Glutamatergic neuron (in vitro differentiated cells): ENCODE data around the gene GID8. TPM values are rescaled to one million over a fixed set of nuclear protein-coding genes. Genes with fewer than 3 reads are reported as not detected.
A peak's percentile ranks its signal among the peaks of the same experiment; 100 is the strongest.

Experiments used
- DNase-seq: peaks from one replicate; pipeline ENCODE4 v3.0.0; 2022
- H3K27ac Mint-ChIP-seq: one replicate; pipeline ENCODE4 v1.8.0; 2020; ENCODE audit warnings: mild to moderate bottlenecking, mixed read lengths, inconsistent platforms; ENCODE audit not compliant: unreplicated experiment
- H3K27me3 Mint-ChIP-seq: one replicate; pipeline ENCODE4 v1.8.0; 2020; ENCODE audit warnings: mild to moderate bottlenecking, moderate library complexity, mixed read lengths, inconsistent platforms; ENCODE audit not compliant: unreplicated experiment
- H3K36me3 Mint-ChIP-seq: one replicate; pipeline ENCODE4 v1.8.0; 2020; ENCODE audit warnings: mild to moderate bottlenecking, mixed read lengths, inconsistent platforms; ENCODE audit not compliant: unreplicated experiment
- H3K4me1 Mint-ChIP-seq: one replicate; pipeline ENCODE4 v1.8.0; 2020; ENCODE audit warnings: mild to moderate bottlenecking, low read depth, mixed read lengths, inconsistent platforms; ENCODE audit not compliant: unreplicated experiment
- H3K4me3 Mint-ChIP-seq: one replicate; pipeline ENCODE4 v1.8.0; 2020; ENCODE audit warnings: mild to moderate bottlenecking, mixed read lengths, inconsistent platforms; ENCODE audit not compliant: unreplicated experiment
- H3K9me3 Mint-ChIP-seq: one replicate; pipeline ENCODE4 v1.8.0; 2020; ENCODE audit warnings: mild to moderate bottlenecking, moderate library complexity, mixed read lengths, inconsistent platforms; ENCODE audit not compliant: unreplicated experiment
- total RNA-seq: library from RNA; stranded (reverse); fragmentation: NEBNext Ultra II Directional; extraction: Animal tissue kit (Norgen Biotek cat#: 25700); gene quantifications from one replicate; pipeline ENCODE4 v1.2.1, GENCODE V29; 2021; ENCODE audit not compliant: unreplicated experiment
- TF ChIP-seq, protein P1 (sequence below): fragments of 200-600 bp; sonication (generic); IDR thresholded peaks from one replicate; pipeline ENCODE4 v1.5.0; 2021; ENCODE audit not compliant: partially characterized antibody, unreplicated experiment

The GID8 gene
- total RNA-seq, 1 donor from 2014 or later = 57.8 TPM

DNA sequence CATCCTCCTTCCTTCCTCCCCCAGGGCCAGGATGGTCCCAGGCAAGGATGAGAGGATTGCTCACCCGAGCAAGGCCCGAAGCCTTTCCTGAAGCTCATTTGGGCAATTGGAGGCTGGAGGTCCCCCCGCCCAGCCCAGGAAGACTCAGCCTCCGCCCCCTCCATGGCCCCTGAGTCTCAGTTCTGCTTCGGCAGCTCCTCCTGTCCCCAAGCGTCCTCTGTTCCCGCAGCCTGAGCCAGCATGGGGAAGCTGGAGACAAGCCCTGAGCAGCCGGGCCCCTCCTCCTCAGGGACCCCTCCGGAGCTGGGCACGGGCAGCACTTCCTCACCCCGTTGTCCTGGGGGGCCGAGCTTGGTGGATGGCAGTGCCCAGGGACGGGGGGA, 40.6 kb downstream of the GID8 start:
- Mint-ChIP-seq H3K9me3 (peaks cover 9% of the 10 kb centered on the region), H3K4me1 (peaks cover 29% of the 10 kb centered on the region), H3K4me3 (no peak overlapping the region), H3K36me3 (no peaks in the 10 kb centered on the region), H3K27me3 (peaks cover 6% of the 10 kb centered on the region), H3K27ac (peak overlapping the region; percentile 68)
- no peak for DNase-seq
- TF ChIP-seq, protein P1, sequence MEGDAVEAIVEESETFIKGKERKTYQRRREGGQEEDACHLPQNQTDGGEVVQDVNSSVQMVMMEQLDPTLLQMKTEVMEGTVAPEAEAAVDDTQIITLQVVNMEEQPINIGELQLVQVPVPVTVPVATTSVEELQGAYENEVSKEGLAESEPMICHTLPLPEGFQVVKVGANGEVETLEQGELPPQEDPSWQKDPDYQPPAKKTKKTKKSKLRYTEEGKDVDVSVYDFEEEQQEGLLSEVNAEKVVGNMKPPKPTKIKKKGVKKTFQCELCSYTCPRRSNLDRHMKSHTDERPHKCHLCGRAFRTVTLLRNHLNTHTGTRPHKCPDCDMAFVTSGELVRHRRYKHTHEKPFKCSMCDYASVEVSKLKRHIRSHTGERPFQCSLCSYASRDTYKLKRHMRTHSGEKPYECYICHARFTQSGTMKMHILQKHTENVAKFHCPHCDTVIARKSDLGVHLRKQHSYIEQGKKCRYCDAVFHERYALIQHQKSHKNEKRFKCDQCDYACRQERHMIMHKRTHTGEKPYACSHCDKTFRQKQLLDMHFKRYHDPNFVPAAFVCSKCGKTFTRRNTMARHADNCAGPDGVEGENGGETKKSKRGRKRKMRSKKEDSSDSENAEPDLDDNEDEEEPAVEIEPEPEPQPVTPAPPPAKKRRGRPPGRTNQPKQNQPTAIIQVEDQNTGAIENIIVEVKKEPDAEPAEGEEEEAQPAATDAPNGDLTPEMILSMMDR = no peak

DNA sequence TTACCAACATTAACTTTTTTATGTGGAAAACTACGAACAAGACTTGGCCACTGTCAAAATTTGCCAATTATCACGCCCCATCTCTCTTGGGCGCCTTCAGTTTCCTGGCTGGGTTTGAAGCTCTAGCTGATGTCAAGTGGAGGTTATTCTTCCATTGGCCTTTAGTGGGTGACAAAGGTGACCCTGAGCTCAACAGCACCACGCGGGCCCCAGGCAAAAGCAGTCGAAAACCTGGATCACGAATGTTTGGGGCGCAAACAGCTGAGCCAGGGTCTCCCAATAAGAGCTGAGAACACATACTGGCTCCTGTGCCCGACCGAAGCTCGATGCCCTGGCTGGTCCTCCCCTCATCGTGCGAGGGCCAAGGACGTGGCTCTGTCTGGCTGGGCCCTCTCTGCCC, 41.4 kb downstream of the GID8 start:
- H3K4me3 Mint-ChIP-seq = peak overlapping the region; percentile 42
- no peak for DNase-seq
- H3K36me3 Mint-ChIP-seq = no peaks in the 10 kb centered on the region
- TF ChIP-seq, protein P1 = no peak
- H3K27me3 Mint-ChIP-seq = peaks cover 9% of the 10 kb centered on the region
- peaks cover 17% of the 10 kb centered on the region for H3K9me3 Mint-ChIP-seq
- peaks cover 37% of the 10 kb centered on the region for H3K4me1 Mint-ChIP-seq
- H3K27ac Mint-ChIP-seq = peak overlapping the region; percentile 82

DNA sequence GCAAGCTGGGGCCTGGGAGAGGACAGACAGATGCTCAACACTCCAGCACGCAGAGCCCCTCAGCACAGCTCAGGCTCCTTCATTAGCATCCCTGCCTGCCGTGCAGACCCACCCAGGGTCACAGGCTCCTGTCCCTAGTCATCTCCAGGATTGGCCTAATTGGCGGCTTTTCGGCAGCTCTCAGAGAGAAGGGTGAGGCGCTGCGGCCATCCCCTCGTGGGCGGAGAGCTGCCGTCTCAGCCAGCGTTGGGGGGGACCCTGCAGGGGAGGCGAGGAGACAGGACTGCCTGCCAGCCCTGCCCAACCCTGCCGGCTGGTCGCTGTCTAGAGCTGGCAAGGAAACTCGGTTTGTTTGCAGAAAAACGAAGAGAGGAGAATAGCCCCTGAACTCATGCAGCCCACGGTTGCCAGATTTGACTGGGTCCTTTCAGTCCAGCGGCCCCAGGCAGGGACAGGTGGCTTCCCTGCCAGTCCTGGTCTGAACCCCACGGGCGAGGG, 42.0 kb downstream of the GID8 start:
- Mint-ChIP-seq H3K9me3 (peaks cover 23% of the 10 kb centered on the region), H3K36me3 (no peaks in the 10 kb centered on the region), H3K27ac (peak overlapping the region; percentile 91), H3K4me3 (no peak overlapping the region), H3K27me3 (peaks cover 15% of the 10 kb centered on the region), H3K4me1 (peaks cover 40% of the 10 kb centered on the region)
- DNase-seq = peak; percentile 58
- TF ChIP-seq, protein P1 = no peak

DNA sequence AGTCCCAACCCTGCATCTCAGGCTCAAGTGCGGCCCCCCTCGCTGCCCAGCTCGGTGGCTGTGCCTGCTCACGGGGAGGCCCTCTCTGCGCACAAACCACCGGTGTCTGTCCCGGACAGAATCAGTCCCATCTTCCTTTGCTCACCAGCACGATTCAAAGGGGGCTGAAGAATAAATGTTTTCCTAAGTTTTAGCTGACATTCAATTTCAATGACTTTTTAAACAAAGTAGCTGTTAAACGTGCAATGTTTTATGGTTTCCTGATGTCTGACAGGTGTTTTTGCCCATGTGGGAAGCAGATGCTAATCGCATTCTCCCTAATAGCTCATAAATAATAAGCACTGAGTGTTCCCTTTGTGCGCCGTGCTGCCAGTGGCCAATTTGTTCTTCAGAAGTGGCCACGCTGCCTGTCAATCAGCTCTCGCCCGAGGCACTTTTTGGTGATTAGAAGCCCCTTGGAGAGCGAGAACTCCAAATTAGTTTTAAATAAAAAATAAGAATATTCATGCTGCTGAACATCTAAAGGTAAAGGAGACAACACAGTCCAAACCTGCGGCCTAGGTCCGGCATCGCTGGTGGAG, 42.5 kb downstream of the GID8 start:
- Mint-ChIP-seq H3K27me3 (peaks cover 15% of the 10 kb centered on the region), H3K36me3 (no peaks in the 10 kb centered on the region), H3K4me3 (peak overlapping the region; percentile 64), H3K9me3 (peaks cover 24% of the 10 kb centered on the region), H3K27ac (peak overlapping the region; percentile 91), H3K4me1 (peaks cover 43% of the 10 kb centered on the region)
- TF ChIP-seq, protein P1 = no peak
- DNase-seq = no peak

DNA sequence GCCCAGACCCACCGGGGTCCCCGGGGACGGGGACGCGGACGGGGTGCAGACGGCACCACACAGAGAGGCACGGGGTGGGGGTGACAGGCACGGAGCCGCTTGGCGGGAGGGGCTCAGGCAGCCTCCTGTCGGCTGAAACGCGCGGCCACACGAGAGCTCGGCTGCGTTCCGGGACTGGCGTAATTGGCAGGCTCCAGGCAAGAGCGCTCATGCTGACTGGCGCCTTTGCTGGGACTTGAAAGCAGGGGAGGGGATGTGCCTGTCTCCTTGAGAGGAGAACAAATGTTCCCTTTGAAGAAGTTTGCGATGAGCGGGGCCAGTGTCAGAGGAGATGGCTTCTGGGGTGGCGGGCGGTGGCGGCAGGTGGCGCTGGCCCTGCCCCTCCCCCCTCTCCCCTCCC, 43.0 kb downstream of the GID8 start:
- TF ChIP-seq, protein P1 = no peak
- Mint-ChIP-seq H3K36me3 (no peaks in the 10 kb centered on the region), H3K27ac (no peak overlapping the region), H3K9me3 (peaks cover 24% of the 10 kb centered on the region), H3K4me1 (peaks cover 44% of the 10 kb centered on the region), H3K4me3 (no peak overlapping the region), H3K27me3 (peaks cover 18% of the 10 kb centered on the region)
- peak; percentile 59 for DNase-seq
